Measurements from ENCODE around the gene SUPT3H.

SUPT3H gene

DNA sequence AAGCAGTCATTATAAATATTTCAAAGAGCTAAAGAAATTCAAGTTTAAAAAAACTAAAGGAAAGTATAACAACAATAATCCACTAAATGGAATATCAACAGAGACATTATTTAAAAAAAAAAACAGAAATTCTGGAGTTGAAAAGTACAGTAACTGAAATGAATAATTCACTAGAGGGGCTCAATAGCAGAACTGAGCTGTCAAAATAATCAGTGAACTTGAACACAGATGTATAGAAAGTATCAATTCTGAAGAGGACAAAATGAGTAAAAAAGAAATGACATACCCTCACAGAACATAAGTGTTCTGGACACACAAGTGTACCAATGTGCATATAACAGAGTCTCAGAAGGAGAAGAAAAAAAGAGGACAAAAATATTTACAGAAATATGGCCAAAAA lies 241.2 kb downstream of the SUPT3H start:
- H3K36me3 ChIP-seq (ENCODE audit: control insufficient read depth, insufficient read depth, low read length) = no peaks in the 10 kb centered on the region
- no peak overlapping the region for H3K27ac ChIP-seq (ENCODE audit: insufficient read depth, low read depth, low read length, poor library complexity, severe bottlenecking)
- no peaks in the 10 kb centered on the region for H3K27me3 ChIP-seq (ENCODE audit: control insufficient read depth, insufficient read depth, low read length, poor library complexity, severe bottlenecking)
- no peaks in the 10 kb centered on the region for H3K4me1 ChIP-seq (ENCODE audit: control insufficient read depth, insufficient read depth, low read length)
- H3K9me3 ChIP-seq (ENCODE audit: control insufficient read depth, low read length) = no peaks in the 10 kb centered on the region
- no peak overlapping the region for H3K4me3 ChIP-seq (ENCODE audit: insufficient read depth, low read depth, low read length)

- Histone ChIP-seq H3K4me1 (ENCODE audit: control insufficient read depth, insufficient read depth, low read length) (no peaks in the 10 kb centered on the region), H3K4me3 (ENCODE audit: insufficient read depth, low read depth, low read length) (no peak overlapping the region), H3K27ac (ENCODE audit: insufficient read depth, low read depth, low read length, poor library complexity, severe bottlenecking) (no peak overlapping the region), H3K9me3 (ENCODE audit: control insufficient read depth, low read length) (no peaks in the 10 kb centered on the region), H3K27me3 (ENCODE audit: control insufficient read depth, insufficient read depth, low read length, poor library complexity, severe bottlenecking) (no peaks in the 10 kb centered on the region), H3K36me3 (ENCODE audit: control insufficient read depth, insufficient read depth, low read length) (no peaks in the 10 kb centered on the region)
- WGBS, 2 experiments = 67 to 100% methylated on average over 1 of the region's 1 CpG
These were observed 245.0 kb downstream of the SUPT3H start for GRCh38 chr6:45132658-45133294.

DNA sequence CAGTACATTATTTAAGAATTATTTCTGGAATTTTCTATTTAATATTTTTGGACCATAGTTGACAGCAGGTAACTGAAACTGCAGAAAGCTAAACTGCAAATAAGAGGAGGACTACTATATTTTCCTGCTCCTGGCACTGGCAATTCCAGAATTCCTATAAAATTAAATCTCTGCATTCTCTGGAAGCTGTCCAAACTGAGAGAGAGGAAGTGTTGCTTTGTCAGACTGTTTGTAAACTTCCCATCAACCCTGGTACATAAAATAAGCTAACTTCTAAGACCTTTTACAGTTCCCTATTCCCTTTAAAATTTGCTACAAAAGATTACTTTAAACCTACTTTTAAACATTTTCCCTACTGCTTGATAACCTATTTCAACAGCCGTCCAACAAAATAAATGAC lies 245.7 kb downstream of the SUPT3H start:
- H3K4me1 ChIP-seq (ENCODE audit: control insufficient read depth, insufficient read depth, low read length) = no peaks in the 10 kb centered on the region
- H3K4me3 ChIP-seq (ENCODE audit: insufficient read depth, low read depth, low read length) = no peak overlapping the region
- no peak overlapping the region for H3K27ac ChIP-seq (ENCODE audit: insufficient read depth, low read depth, low read length, poor library complexity, severe bottlenecking)
- no peaks in the 10 kb centered on the region for H3K27me3 ChIP-seq (ENCODE audit: control insufficient read depth, insufficient read depth, low read length, poor library complexity, severe bottlenecking)
- WGBS, 2 experiments = 94 to 96% methylated on average over 1 of the region's 1 CpG
- no peaks in the 10 kb centered on the region for H3K36me3 ChIP-seq (ENCODE audit: control insufficient read depth, insufficient read depth, low read length)
- H3K9me3 ChIP-seq (ENCODE audit: control insufficient read depth, low read length) = no peaks in the 10 kb centered on the region

- 86 to 96% methylated on average over 1 of the region's 1 CpG for WGBS, 2 experiments
- H3K36me3 ChIP-seq (ENCODE audit: control insufficient read depth, insufficient read depth, low read length) = no peaks in the 10 kb centered on the region
- no peak overlapping the region for H3K4me3 ChIP-seq (ENCODE audit: insufficient read depth, low read depth, low read length)
These were observed 248.7 kb downstream of the SUPT3H start for GRCh38 chr6:45129051-45129450.

GRCh38 chr6:45127185-45127584 lies 250.5 kb downstream of the SUPT3H start:
- H3K27ac ChIP-seq (ENCODE audit: insufficient read depth, low read depth, low read length, poor library complexity, severe bottlenecking) = no peak overlapping the region
- WGBS, 2 experiments = 100% methylated on average over 2 of the region's 2 CpGs; no CpG with 5 or more reads in 1 of the 2 experiments
- H3K9me3 ChIP-seq (ENCODE audit: control insufficient read depth, low read length) = no peaks in the 10 kb centered on the region
- H3K4me3 ChIP-seq (ENCODE audit: insufficient read depth, low read depth, low read length) = no peak overlapping the region
- H3K27me3 ChIP-seq (ENCODE audit: control insufficient read depth, insufficient read depth, low read length, poor library complexity, severe bottlenecking) = no peaks in the 10 kb centered on the region
- H3K4me1 ChIP-seq (ENCODE audit: control insufficient read depth, insufficient read depth, low read length) = no peaks in the 10 kb centered on the region
- H3K36me3 ChIP-seq (ENCODE audit: control insufficient read depth, insufficient read depth, low read length) = no peaks in the 10 kb centered on the region

More at GRCh38 chr6:45129051-45129450, 248.7 kb downstream of the SUPT3H start:
- Histone ChIP-seq H3K27ac (ENCODE audit: insufficient read depth, low read depth, low read length, poor library complexity, severe bottlenecking) (no peak overlapping the region), H3K9me3 (ENCODE audit: control insufficient read depth, low read length) (no peaks in the 10 kb centered on the region), H3K4me1 (ENCODE audit: control insufficient read depth, insufficient read depth, low read length) (no peaks in the 10 kb centered on the region), H3K27me3 (ENCODE audit: control insufficient read depth, insufficient read depth, low read length, poor library complexity, severe bottlenecking) (no peaks in the 10 kb centered on the region)

DNA sequence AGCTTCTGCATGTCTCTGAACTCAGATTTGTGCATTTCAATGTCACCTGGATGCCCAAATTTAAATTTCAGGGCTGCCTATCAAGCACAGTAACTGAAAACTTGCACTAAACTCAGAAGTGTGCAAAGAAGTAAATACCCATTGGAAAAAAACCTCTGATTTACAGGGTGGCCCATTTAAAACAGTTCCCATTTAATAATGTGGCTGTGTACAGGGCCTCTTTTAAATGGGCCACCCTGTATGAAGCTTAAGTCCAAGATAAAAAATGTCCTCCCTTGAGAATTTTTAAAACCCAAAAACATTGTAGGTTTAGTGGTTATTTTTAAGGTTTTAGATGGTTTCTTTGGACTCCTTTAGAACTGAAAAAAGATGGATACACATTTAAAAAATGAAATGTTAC lies 251.7 kb downstream of the SUPT3H start:
- no peak overlapping the region for H3K4me3 ChIP-seq (ENCODE audit: insufficient read depth, low read depth, low read length)
- H3K9me3 ChIP-seq (ENCODE audit: control insufficient read depth, low read length) = no peaks in the 10 kb centered on the region
- H3K27ac ChIP-seq (ENCODE audit: insufficient read depth, low read depth, low read length, poor library complexity, severe bottlenecking) = no peak overlapping the region
- no peaks in the 10 kb centered on the region for H3K36me3 ChIP-seq (ENCODE audit: control insufficient read depth, insufficient read depth, low read length)
- no peaks in the 10 kb centered on the region for H3K4me1 ChIP-seq (ENCODE audit: control insufficient read depth, insufficient read depth, low read length)
- no peaks in the 10 kb centered on the region for H3K27me3 ChIP-seq (ENCODE audit: control insufficient read depth, insufficient read depth, low read length, poor library complexity, severe bottlenecking)

- Histone ChIP-seq H3K4me3 (ENCODE audit: insufficient read depth, low read depth, low read length) (no peak overlapping the region), H3K9me3 (ENCODE audit: control insufficient read depth, low read length) (no peaks in the 10 kb centered on the region), H3K4me1 (ENCODE audit: control insufficient read depth, insufficient read depth, low read length) (no peaks in the 10 kb centered on the region), H3K36me3 (ENCODE audit: control insufficient read depth, insufficient read depth, low read length) (no peaks in the 10 kb centered on the region), H3K27me3 (ENCODE audit: control insufficient read depth, insufficient read depth, low read length, poor library complexity, severe bottlenecking) (no peaks in the 10 kb centered on the region), H3K27ac (ENCODE audit: insufficient read depth, low read depth, low read length, poor library complexity, severe bottlenecking) (no peak overlapping the region)
- WGBS, 2 experiments = 100% methylated on average over 1 of the region's 1 CpG; no CpG with 5 or more reads in 1 of the 2 experiments
These were observed 254.7 kb downstream of the SUPT3H start for GRCh38 chr6:45123023-45123422.

GRCh38 chr6:45118754-45119153 lies 259.0 kb downstream of the SUPT3H start:
- H3K27me3 ChIP-seq (ENCODE audit: control insufficient read depth, insufficient read depth, low read length, poor library complexity, severe bottlenecking) = no peaks in the 10 kb centered on the region
- H3K27ac ChIP-seq (ENCODE audit: insufficient read depth, low read depth, low read length, poor library complexity, severe bottlenecking) = no peak overlapping the region
- no peaks in the 10 kb centered on the region for H3K9me3 ChIP-seq (ENCODE audit: control insufficient read depth, low read length)
- no peak overlapping the region for H3K4me3 ChIP-seq (ENCODE audit: insufficient read depth, low read depth, low read length)
- 91 to 94% methylated on average over 1 of the region's 1 CpG for WGBS, 2 experiments
- H3K36me3 ChIP-seq (ENCODE audit: control insufficient read depth, insufficient read depth, low read length) = no peaks in the 10 kb centered on the region
- H3K4me1 ChIP-seq (ENCODE audit: control insufficient read depth, insufficient read depth, low read length) = no peaks in the 10 kb centered on the region

GRCh38 chr6:45116714-45117410 lies 260.9 kb downstream of the SUPT3H start:
- H3K4me3 ChIP-seq (ENCODE audit: insufficient read depth, low read depth, low read length) = no peak overlapping the region
- no peak overlapping the region for H3K27ac ChIP-seq (ENCODE audit: insufficient read depth, low read depth, low read length, poor library complexity, severe bottlenecking)
- no peaks in the 10 kb centered on the region for H3K27me3 ChIP-seq (ENCODE audit: control insufficient read depth, insufficient read depth, low read length, poor library complexity, severe bottlenecking)
- H3K9me3 ChIP-seq (ENCODE audit: control insufficient read depth, low read length) = no peaks in the 10 kb centered on the region
- H3K36me3 ChIP-seq (ENCODE audit: control insufficient read depth, insufficient read depth, low read length) = no peaks in the 10 kb centered on the region
- no peaks in the 10 kb centered on the region for H3K4me1 ChIP-seq (ENCODE audit: control insufficient read depth, insufficient read depth, low read length)

- 94 to 98% methylated on average over 3 of the region's 3 CpGs for WGBS, 2 experiments
- Histone ChIP-seq H3K27ac (ENCODE audit: insufficient read depth, low read depth, low read length, poor library complexity, severe bottlenecking) (no peak overlapping the region), H3K36me3 (ENCODE audit: control insufficient read depth, insufficient read depth, low read length) (no peaks in the 10 kb centered on the region), H3K4me3 (ENCODE audit: insufficient read depth, low read depth, low read length) (no peak overlapping the region), H3K27me3 (ENCODE audit: control insufficient read depth, insufficient read depth, low read length, poor library complexity, severe bottlenecking) (no peaks in the 10 kb centered on the region), H3K4me1 (ENCODE audit: control insufficient read depth, insufficient read depth, low read length) (no peaks in the 10 kb centered on the region), H3K9me3 (ENCODE audit: control insufficient read depth, low read length) (no peaks in the 10 kb centered on the region)
These were observed 262.0 kb downstream of the SUPT3H start for GRCh38 chr6:45115696-45116095.
